HTR-8/SVneo (cell line): ENCODE data around the gene LRP1.

ENCODE experiments used
- DNase-seq: peaks from one replicate; pipeline ENCODE4 v3.0.0; 2011; ENCODE audit warnings: low spot score, mixed read lengths; ENCODE audit not compliant: insufficient read length
- FAIRE-seq: peaks from 2 replicates; lab custom pipeline; 2011; peaks lifted over from hg19 to GRCh38; lab: Jason Lieb, UNC

LRP1 gene

GRCh38 chr12:57229634-57230380 is 101.5 kb downstream of the LRP1 start, which contains the start of gene SHMT2:
TSS of gene SHMT2 (plus strand) at chr12:57229711. CDS start at chr12:57229779, 68 bp downstream.
- peak; percentile 99 for DNase-seq
- FAIRE-seq: no peak

- no peak for FAIRE-seq
Observed at GRCh38 chr12:57230381-57231155, 102.3 kb downstream of the LRP1 start.

GRCh38 chr12:57231276-57232021 is 103.2 kb downstream of the LRP1 start:
- DNase-seq (no peak), FAIRE-seq (no peak)

More at GRCh38 chr12:57230381-57231155, 102.3 kb downstream of the LRP1 start:
- no peak for DNase-seq

- DNase-seq (no peak), FAIRE-seq (no peak)
Observed at GRCh38 chr12:57232156-57232756, 104.0 kb downstream of the LRP1 start.

DNA sequence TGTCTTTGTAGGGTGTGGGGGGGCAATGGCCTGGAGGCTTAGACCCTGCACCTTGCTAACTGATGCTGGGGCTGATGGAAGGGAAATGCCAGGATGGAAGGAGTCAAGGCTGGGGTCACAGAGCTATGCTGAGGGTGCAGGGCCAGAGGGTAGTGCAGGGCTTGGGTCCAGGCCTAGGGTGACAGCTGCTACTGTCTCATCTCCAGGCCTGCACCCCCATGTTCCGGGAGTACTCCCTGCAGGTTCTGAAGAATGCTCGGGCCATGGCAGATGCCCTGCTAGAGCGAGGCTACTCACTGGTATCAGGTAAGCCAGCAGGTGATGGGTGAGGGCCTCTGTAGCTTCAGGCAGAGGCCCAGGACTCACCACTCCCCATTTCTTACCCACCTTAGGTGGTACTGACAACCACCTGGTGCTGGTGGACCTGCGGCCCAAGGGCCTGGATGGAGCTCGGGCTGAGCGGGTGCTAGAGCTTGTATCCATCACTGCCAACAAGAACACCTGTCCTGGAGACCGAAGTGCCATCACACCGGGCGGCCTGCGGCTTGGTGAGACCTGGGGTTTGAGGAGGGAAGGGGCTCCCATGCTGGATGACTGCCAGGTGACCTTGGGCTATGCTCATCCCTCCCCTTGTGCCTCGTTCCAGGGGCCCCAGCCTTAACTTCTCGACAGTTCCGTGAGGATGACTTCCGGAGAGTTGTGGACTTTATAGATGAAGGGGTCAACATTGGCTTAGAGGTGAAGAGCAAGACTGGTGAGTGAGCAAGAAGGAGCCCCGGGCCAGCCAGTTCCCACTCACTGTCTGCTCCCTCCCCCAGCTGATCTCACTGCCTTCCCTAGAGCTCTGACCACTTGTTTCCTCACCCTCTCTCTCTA is 105.3 kb downstream of the LRP1 start:
- FAIRE-seq (no peak), DNase-seq (no peak)

DNA sequence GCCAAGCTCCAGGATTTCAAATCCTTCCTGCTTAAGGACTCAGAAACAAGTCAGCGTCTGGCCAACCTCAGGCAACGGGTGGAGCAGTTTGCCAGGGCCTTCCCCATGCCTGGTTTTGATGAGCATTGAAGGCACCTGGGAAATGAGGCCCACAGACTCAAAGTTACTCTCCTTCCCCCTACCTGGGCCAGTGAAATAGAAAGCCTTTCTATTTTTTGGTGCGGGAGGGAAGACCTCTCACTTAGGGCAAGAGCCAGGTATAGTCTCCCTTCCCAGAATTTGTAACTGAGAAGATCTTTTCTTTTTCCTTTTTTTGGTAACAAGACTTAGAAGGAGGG is 105.9 kb downstream of the LRP1 start:
- FAIRE-seq: no peak
- no peak for DNase-seq

DNA sequence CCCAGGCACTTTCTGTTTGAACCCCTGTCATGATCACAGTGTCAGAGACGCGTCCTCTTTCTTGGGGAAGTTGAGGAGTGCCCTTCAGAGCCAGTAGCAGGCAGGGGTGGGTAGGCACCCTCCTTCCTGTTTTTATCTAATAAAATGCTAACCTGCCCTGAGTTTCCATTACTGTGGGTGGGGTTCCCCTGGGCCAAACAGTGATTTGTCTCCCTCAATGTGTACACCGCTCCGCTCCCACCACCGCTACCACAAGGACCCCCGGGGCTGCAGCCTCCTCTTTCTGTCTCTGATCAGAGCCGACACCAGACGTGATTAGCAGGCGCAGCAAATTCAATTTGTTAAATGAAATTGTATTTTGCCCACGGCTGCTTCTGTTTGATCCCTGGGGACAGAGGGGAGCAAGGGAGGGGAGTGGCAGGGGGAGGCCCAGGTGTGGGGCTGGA is 106.3 kb downstream of the LRP1 start:
- DNase-seq (no peak), FAIRE-seq (no peak)

- no peak for DNase-seq
Observed at GRCh38 chr12:57235017-57235727, 106.9 kb downstream of the LRP1 start.

GRCh38 chr12:57235728-57236131 is 107.4 kb downstream of the LRP1 start:
- no peak for DNase-seq
- FAIRE-seq: no peak

More at GRCh38 chr12:57235017-57235727, 106.9 kb downstream of the LRP1 start:
- FAIRE-seq: no peak

DNA sequence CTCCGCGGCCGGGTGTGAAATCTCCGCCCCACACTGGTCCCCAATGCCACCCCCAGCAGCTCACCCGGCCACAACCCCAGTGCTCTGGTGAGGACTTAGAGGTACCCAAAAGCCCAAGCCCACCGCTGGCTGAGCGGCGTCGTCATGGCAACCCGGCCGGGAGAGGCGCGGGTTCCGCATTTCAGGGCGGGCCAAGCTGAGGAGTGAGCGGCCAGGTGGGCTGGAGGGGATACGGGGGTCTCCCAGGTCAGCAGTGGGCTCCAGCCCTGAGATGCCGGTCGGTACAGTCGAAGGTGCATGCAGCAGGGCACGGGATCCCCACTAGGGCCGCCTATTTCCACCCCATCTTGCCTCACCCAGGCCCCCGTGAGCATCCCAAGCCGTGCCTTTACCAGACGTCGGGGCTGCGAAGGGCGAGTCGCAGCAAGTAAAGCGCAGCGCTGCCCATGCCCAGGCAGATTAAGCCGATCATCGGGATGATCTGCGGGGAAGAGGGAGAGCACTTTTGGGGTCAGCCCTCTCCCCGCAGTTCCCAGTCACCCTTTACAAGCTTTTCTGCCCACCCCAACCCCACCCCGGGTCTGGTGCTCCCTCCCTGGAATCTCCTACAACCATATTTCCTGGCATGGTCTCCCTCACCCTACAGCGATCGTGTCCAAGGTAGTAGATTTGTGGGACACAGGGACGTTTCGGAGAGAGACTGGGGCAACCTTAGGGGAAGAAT is 108.1 kb downstream of the LRP1 start:
- no peak for DNase-seq
- no peak for FAIRE-seq

GRCh38 chr12:57236925-57237595 is 108.8 kb downstream of the LRP1 start:
- DNase-seq: no peak
- FAIRE-seq: no peak

DNA sequence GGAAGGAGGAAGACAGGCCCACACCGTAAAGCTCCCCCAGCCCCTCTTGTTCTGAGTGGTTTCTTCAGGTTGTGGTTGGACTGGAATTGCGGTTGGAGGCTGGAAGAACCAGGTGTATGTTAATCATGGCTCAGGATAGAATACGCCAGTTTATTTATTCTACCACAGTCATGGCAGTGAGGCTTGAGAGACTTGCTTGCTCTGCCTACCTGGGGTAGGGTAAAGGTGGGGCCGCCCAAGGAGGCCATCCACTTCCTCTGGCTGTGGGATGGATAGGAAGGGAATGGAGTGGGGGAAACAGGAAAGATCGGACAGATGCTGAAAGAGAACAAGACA is 109.3 kb downstream of the LRP1 start:
- DNase-seq (no peak), FAIRE-seq (no peak)

- DNase-seq: no peak
- FAIRE-seq: no peak
Observed at GRCh38 chr12:57237932-57238853, 109.9 kb downstream of the LRP1 start.

- DNase-seq: peak; percentile 87
- FAIRE-seq: peak; percentile 65
Observed at GRCh38 chr12:57238854-57239554, 110.7 kb downstream of the LRP1 start.

GRCh38 chr12:57239587-57240065 is 111.3 kb downstream of the LRP1 start:
- no peak for DNase-seq
- FAIRE-seq: no peak
